ENCODE results near the gene GRIFIN.
A peak's percentile ranks its signal among the peaks of the same experiment; 100 is the strongest.

The GRIFIN gene
- 0 reads per million in 4 donors for total RNA-seq

GRCh38 chr7:2476298-2476697 lies at the start of gene GRIFIN:
GRIFIN (minus strand) TSS chr7:2476398; CDS start chr7:2476383, 15 bp downstream.
- no peak for DNase-seq

GRCh38 chr7:2524808-2525657 lies 48.8 kb upstream of the GRIFIN start:
- peak in 1 of 5 donors; percentile 4 for DNase-seq

GRCh38 chr7:2523941-2524807 lies 48.0 kb upstream of the GRIFIN start:
- no peak for DNase-seq

GRCh38 chr7:2523461-2523936 lies 47.3 kb upstream of the GRIFIN start:
- no peak for DNase-seq

GRCh38 chr7:2522780-2523433 lies 46.7 kb upstream of the GRIFIN start:
- DNase-seq: peak in 1 of 5 donors; percentile 54

- DNase-seq: peak; percentile 40 to 90 (median 59)
These were observed 45.9 kb upstream of the GRIFIN start for GRCh38 chr7:2521952-2522591.

- no peak for DNase-seq
These were observed 45.1 kb upstream of the GRIFIN start for GRCh38 chr7:2521341-2521745.

- DNase-seq: peak in 1 of 5 donors; percentile 54
These were observed 44.6 kb upstream of the GRIFIN start for GRCh38 chr7:2520761-2521290.

- DNase-seq: peak in 1 of 5 donors; percentile 60
These were observed 44.0 kb upstream of the GRIFIN start for GRCh38 chr7:2520131-2520760.

- peak; percentile 74 to 92 (median 78) for DNase-seq
These were observed 43.1 kb upstream of the GRIFIN start, which contains the start of gene LFNG for GRCh38 chr7:2519119-2519930. LFNG (plus strand) TSS chr7:2519774; CDS start chr7:2519862, 88 bp downstream.

- no peak for DNase-seq
These were observed 42.5 kb upstream of the GRIFIN start for GRCh38 chr7:2518737-2519118.

- DNase-seq: no peak
These were observed 41.7 kb upstream of the GRIFIN start for GRCh38 chr7:2517678-2518507.

GRCh38 chr7:2517026-2517425 lies 40.8 kb upstream of the GRIFIN start:
- DNase-seq: no peak

GRCh38 chr7:2516194-2516555 lies 40.0 kb upstream of the GRIFIN start:
- DNase-seq: no peak

- no peak for DNase-seq
These were observed 39.4 kb upstream of the GRIFIN start for GRCh38 chr7:2515424-2516193.

GRCh38 chr7:2514473-2515423 lies 38.5 kb upstream of the GRIFIN start:
- DNase-seq: no peak

GRCh38 chr7:2513702-2514101 lies 37.5 kb upstream of the GRIFIN start:
- DNase-seq: no peak

GRCh38 chr7:2512713-2513112 lies 36.5 kb upstream of the GRIFIN start:
- DNase-seq: no peak
